ENCODE results near the gene NFKB1. TPM values are rescaled to one million over a fixed set of nuclear protein-coding genes. Genes with fewer than 3 reads are reported as not detected.

Gene NFKB1
- total and polyA plus RNA-seq, 8 donors = 9.6 to 36.5 (median 21.2) TPM

DNA sequence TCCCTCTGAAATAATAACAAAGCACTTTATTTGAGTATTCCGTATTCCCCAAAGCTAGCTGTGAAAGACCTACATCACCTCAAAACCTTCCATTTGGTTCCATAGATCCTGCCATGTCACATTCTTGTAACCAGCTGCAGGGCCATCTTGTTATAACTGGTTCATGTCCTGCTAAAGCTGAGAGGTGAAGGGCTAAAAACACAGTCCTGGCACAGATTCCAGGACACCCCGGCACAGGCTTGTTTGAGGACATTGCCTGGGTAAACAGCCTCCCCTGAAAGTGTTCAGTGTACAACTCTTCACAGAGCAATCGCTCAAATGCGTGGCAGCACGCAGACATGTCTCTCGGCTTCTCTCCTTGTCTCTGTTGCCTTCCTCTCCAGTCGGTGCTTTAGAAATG is 130.5 kb downstream of the NFKB1 start:
- Histone ChIP-seq H3K9me3 (no peaks in the 10 kb centered on the region), H3K36me3 (peaks cover 3 to 49% (median 42%) of the 10 kb centered on the region in 4 donors), H3K4me1 (peaks cover 0 to 18% (median 0%) of the 10 kb centered on the region in 4 donors), H3K27ac (no peak overlapping the region), H3K4me3 (no peak overlapping the region), H3K27me3 (no peaks in the 10 kb centered on the region)
- DNase-seq = no peak
- TF ChIP-seq POLR2AphosphoS5 (IDR thresholded peaks at IDR 0.05) (no peak), EP300 (IDR thresholded peaks at IDR 0.05) (no peak), POLR2A (IDR thresholded peaks at IDR 0.05) (no peak)
- TF ChIP-seq, protein P1, sequence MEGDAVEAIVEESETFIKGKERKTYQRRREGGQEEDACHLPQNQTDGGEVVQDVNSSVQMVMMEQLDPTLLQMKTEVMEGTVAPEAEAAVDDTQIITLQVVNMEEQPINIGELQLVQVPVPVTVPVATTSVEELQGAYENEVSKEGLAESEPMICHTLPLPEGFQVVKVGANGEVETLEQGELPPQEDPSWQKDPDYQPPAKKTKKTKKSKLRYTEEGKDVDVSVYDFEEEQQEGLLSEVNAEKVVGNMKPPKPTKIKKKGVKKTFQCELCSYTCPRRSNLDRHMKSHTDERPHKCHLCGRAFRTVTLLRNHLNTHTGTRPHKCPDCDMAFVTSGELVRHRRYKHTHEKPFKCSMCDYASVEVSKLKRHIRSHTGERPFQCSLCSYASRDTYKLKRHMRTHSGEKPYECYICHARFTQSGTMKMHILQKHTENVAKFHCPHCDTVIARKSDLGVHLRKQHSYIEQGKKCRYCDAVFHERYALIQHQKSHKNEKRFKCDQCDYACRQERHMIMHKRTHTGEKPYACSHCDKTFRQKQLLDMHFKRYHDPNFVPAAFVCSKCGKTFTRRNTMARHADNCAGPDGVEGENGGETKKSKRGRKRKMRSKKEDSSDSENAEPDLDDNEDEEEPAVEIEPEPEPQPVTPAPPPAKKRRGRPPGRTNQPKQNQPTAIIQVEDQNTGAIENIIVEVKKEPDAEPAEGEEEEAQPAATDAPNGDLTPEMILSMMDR (IDR thresholded peaks at IDR 0.05) = no peak
- intact Hi-C loops (cut with DNase I; ENCODE audit: low total_unique reads) = no loop called here
- WGBS, 5 donors = 70 to 85% (median 73%) methylated on average over 7 of the region's 7 CpGs

DNA sequence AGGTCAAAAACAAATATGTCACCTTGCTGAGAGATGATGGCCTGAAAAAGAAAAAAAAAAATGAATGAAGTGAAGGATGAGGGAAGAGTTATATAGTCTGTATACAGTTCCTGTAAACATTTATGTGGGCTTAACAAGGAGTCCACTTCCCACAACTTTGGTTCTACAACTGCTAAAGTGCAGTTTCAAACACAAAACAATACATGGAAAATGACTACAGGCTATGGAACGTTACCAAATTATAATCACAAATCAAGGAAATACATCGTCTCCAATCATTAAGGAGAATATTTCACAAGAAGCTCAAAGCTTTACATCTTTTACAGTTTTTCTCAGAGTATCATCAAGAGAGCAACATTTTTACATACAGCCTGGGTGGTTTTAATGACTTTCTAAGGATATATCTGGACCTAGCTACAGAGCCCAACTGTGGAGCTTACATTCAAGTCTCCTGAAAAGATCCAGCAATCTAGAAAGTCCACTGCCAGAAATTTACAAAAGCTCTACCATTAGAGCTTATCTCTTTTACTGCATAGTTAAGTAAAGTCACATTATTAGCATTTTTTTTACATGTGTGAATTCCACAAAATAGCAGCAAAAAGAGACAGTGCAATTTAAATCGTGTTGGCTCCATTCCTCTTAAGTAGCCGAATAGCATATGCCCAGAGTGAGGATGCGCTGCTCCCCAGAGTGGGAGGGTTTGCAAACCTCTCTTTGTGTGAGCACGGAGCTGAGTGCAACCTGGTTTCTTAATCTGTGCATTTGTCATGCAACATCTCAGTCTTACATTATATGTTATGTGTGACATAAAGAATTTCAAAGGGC is 131.3 kb downstream of the NFKB1 start:
- H3K27ac ChIP-seq = no peak overlapping the region
- peaks cover 3 to 57% (median 50%) of the 10 kb centered on the region in 4 donors for H3K36me3 ChIP-seq
- H3K4me3 ChIP-seq = no peak overlapping the region
- H3K27me3 ChIP-seq = no peaks in the 10 kb centered on the region
- DNase-seq = no peak
- no peak for TF ChIP-seq POLR2AphosphoS5 (IDR thresholded peaks at IDR 0.05)
- no peak for TF ChIP-seq POLR2A (IDR thresholded peaks at IDR 0.05)
- H3K9me3 ChIP-seq = no peaks in the 10 kb centered on the region
- 56 to 69% (median 59%) methylated on average over 6 of the region's 6 CpGs for WGBS, 5 donors
- intact Hi-C loops (cut with DNase I; ENCODE audit: low total_unique reads) = no loop called here
- H3K4me1 ChIP-seq = peaks cover 0 to 18% (median 0%) of the 10 kb centered on the region in 4 donors

DNA sequence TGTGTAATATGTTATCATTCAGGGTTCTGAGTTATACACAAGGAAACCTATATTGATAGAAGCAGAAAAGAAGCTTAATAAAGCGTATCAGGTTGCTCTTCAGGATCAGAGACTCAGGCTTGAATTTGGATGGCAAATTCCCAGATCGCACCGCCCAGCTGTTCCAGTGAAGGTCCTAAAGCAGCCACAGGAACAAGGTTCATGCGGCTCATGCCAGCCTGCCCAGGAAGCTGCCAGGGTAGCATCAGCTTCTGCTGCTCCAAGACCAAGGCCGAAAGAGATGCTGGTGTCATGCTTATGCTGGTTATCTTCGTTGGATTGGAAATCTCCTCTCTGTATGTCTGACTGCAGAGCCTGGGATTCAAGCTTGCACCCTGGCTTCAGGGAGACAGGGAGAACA is 131.9 kb downstream of the NFKB1 start:
- TF ChIP-seq EP300 (IDR thresholded peaks at IDR 0.05) = no peak
- no peak for TF ChIP-seq POLR2AphosphoS5 (IDR thresholded peaks at IDR 0.05)
- no peak for TF ChIP-seq POLR2A (IDR thresholded peaks at IDR 0.05)
- TF ChIP-seq, protein P1 (IDR thresholded peaks at IDR 0.05) = no peak
- Histone ChIP-seq H3K36me3 (peaks cover 3 to 64% (median 56%) of the 10 kb centered on the region in 4 donors), H3K4me3 (no peak overlapping the region), H3K9me3 (no peaks in the 10 kb centered on the region), H3K27me3 (no peaks in the 10 kb centered on the region), H3K4me1 (peaks cover 0 to 12% (median 0%) of the 10 kb centered on the region in 4 donors), H3K27ac (no peak overlapping the region)
- DNase-seq = no peak
- intact Hi-C loops (cut with DNase I; ENCODE audit: low total_unique reads) = no loop called here
- WGBS, 5 donors = 73 to 81% (median 78%) methylated on average over 6 of the region's 6 CpGs

DNA sequence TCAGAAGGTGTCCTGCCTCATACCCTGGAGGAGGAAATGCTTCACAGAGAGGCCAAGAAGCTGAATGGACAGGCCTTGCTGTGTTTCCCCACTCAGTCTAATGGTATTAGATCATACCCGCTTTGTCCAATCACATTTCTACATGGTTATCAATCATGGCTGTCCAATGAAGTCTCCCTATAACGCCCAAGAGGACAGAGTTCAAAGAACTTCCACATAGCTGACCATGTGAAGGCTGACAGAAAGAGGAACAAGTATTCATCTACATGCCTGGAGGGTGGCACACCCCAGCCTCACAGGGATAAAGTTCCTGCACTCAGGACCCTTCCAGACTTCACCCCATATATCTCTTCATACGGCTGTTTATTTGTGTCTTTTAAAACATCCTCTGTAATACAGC is 136.2 kb downstream of the NFKB1 start:
- Histone ChIP-seq H3K36me3 (peaks cover 6 to 69% (median 66%) of the 10 kb centered on the region in 4 donors), H3K27ac (no peak overlapping the region), H3K4me3 (no peak overlapping the region), H3K9me3 (no peaks in the 10 kb centered on the region), H3K4me1 (no peaks in the 10 kb centered on the region), H3K27me3 (no peaks in the 10 kb centered on the region)
- intact Hi-C loops (cut with DNase I; ENCODE audit: low total_unique reads) = no loop called here
- no peak for DNase-seq
- WGBS, 5 donors = 66 to 92% (median 80%) methylated on average over 3 of the region's 3 CpGs
- TF ChIP-seq POLR2A (IDR thresholded peaks at IDR 0.05) = no peak
- no peak for TF ChIP-seq EP300 (IDR thresholded peaks at IDR 0.05)
- TF ChIP-seq POLR2AphosphoS5 (IDR thresholded peaks at IDR 0.05) = no peak
- TF ChIP-seq, protein P1 (IDR thresholded peaks at IDR 0.05) = no peak

DNA sequence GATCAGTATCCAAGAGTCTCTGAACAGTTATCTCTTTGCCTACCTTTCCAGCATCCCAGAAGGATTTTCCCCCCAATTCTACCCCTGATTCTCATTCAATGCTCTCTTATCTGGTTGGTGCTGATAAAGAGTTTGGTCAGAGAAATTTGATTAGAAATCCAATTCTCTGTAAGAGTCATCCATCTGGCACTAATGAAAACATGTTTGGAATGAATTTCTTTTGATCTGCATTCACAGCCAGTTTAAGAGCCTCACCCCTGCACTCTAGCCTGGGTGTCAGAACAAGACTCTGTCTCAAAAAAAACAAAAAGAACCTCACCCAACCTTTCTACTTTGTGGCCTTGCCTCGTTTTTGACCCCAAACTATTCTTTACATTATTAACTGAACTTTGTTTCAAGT is 137.5 kb downstream of the NFKB1 start:
- Histone ChIP-seq H3K27me3 (no peaks in the 10 kb centered on the region), H3K4me3 (no peak overlapping the region), H3K36me3 (peaks cover 6 to 62% (median 57%) of the 10 kb centered on the region in 4 donors), H3K9me3 (no peaks in the 10 kb centered on the region), H3K27ac (no peak overlapping the region), H3K4me1 (no peaks in the 10 kb centered on the region)
- WGBS, 5 donors = 42 to 67% (median 59%) methylated on average over 1 of the region's 1 CpG
- intact Hi-C loops (cut with DNase I; ENCODE audit: low total_unique reads) = no loop called here
- TF ChIP-seq EP300 (IDR thresholded peaks at IDR 0.05) = no peak
- TF ChIP-seq, protein P1 (IDR thresholded peaks at IDR 0.05) = no peak
- no peak for TF ChIP-seq POLR2A (IDR thresholded peaks at IDR 0.05)
- TF ChIP-seq POLR2AphosphoS5 (IDR thresholded peaks at IDR 0.05) = no peak
- DNase-seq = no peak
